NCI-H82 treated with DMSO at 0.1 percent for 48 hours (cell line): ENCODE results near the gene RBM34.

Experiments used
- DNase-seq: peaks from one replicate; lab custom pipeline; 2025; ENCODE audit not compliant: unreplicated experiment; lab: John Stamatoyannopoulos, UW

RBM34 gene

DNA sequence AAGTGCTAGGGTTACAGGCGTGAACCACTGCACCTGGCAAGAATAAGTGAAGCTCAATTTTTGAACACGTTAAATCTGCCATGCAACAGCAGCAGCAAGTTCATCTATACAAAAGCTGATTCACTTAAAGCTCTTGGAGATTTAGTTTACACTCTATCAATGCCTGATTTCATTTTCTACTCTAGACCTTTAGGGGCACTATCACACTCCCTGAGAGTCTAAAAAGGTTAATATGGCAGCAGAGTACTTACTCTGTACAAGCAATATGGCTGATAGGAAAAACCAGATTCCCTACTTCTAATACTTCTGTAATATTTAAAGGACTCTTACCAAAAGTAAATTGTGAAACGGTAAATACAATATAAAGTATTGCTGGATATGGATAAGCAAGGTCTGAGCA, 4.8 kb downstream of the RBM34 start:
- no peak for DNase-seq

- DNase-seq, result no peak
Measured at GRCh38 chr1:235152235-235152634, 8.8 kb downstream of the RBM34 start.

GRCh38 chr1:235151033-235151432, 10.0 kb downstream of the RBM34 start:
- no peak for DNase-seq

DNA sequence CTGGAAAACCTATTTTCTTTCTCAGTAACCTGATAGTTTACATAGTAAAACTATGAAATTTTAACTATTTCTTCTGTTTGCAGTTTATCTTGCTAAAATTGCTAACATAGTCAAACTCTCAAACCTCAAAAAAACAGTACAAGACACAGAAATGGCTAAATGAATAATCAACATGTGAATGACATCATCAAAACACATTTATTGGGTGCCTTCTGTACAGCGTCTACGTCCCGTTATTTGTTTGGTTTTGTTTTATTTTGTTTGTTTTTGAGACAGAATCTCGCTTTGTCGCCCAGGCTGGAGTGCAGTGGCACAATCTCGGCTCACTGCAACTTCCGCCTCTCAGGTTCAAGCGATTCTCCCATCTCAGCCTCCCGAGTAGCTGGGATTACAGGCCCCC, 11.2 kb downstream of the RBM34 start:
- no peak for DNase-seq

GRCh38 chr1:235147269-235147668, 13.8 kb downstream of the RBM34 start:
- no peak for DNase-seq

DNA sequence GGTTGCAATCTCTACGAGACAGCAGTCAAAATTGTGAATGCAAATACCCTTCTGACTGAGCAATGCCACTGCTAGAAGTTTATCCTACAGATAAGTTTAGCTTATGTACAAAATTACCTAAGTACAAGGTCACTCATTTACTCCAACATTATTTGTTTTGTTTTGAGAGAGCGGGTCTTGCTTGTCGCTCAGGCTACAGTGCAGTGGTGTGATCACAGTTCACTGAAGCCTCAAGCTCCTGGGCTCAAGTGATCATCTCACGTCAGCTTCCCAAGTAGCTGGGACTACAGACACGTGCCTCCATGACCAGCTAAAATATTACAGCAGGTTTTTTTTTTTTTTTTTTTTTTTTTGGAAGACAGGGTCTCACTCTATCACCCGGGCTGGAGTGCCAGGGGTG, 15.4 kb downstream of the RBM34 start:
- DNase-seq, result no peak

GRCh38 chr1:235142991-235143390, 18.1 kb downstream of the RBM34 start:
- DNase-seq, result no peak

- DNase-seq, result no peak
Measured at GRCh38 chr1:235139315-235139714, 21.7 kb downstream of the RBM34 start.

GRCh38 chr1:235138821-235139220, 22.2 kb downstream of the RBM34 start:
- no peak for DNase-seq

- DNase-seq, result no peak
Measured at GRCh38 chr1:235136111-235136510, 24.9 kb downstream of the RBM34 start.

DNA sequence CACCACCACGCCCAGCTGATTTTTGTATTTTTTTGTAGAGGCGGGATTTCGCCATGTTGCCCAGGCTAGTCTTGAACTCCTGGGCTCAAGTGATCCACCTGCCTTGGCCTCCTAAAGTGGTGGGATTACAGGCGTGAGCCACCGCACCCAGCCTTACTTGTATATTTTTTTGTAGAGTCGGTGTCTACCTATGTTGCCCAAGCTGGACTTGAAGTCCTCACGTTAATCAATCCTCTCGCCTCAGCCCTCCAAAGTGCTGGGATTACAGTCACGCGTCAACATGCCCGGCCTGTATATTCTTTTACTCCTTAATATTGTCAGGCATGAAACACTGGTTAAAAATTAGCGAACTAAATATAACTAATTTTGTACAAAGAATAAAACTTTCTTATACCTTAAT, 26.9 kb downstream of the RBM34 start:
- DNase-seq, result no peak

- no peak for DNase-seq
Measured at GRCh38 chr1:235133086-235133485, 28.0 kb downstream of the RBM34 start.

DNA sequence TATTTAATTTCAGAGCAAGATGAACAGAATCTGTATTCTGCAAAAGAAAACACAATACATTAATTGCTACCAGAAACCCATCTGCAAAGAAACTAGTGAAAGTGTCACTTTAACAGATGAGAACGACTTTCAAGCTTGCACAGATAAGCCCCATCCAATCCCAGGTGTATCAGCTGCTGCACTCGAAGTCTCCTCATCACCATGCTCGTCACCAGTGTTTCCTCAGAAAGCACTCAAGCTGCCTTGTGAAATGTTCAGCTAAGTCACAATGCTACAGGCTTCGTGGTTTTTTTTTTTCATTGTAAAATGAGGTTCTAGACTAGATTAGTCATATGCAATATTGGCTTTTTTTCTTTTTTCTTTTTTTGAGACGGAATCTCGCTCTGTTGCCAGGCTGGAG, 29.1 kb downstream of the RBM34 start:
- no peak for DNase-seq

DNA sequence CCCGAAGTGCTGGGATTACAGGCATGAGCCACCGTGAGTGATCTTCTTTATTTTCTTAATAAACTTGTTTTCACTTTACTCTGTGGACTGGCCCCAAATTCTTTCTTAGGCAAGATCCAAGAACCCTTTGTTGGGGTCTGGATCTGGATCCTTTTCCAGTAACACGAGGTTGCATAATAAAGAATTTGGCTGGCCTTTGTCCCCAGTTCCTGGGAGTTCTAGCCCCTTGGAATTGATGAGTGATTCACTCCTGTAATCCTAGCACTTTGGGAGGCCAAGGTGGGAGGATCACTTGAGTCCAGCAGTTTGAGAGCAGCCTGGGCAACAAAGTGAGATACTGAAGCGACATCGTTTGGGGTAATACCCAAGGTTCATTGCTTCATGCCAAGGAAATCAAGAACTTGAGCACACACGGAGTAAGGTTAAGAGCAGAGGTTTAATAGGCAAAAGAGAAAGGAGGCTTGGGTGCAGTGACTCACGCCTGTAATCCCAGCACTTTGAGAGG, 30.2 kb downstream of the RBM34 start:
- DNase-seq, result no peak

DNA sequence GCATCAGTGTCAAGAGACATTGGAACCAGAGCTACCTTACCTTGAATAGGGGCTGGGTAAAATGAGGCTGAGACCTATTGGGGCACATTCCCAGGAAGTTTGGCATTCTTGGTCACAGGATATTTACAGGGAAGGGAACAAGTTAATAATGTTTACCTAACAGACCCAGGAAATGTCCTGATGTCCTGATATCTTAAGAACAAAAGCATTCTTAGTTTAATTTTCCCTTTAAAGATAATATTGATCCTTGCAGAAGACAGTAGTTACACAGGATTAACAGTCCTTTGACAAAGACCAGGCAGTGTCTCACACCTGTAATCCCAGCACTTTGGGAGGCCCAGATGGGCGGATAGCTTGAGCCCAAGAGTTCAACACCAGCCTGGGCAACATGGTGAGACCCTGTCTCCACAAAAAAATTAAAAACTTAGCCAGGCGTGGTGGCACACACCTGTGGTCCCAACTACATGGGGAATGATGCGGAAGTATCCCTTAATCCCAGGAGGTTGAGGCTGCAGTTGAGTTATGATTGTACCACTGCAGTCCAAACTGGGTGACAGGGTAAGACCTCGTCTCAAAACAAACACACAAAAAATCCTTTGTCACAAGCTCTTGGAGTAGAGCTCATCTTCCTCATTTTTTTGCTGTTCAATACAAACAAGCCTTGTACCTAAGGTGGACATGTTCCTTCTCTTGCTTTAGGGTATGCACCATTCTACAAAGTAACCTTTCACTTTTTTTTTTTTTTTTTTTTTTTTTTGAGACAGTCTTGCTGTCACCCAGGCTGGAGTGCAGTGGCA, 31.1 kb downstream of the RBM34 start:
- DNase-seq, result no peak

- DNase-seq, result peak; percentile 98
Measured at GRCh38 chr1:235128456-235129328, 32.4 kb downstream of the RBM34 start, which contains the start of gene TOMM20. TSS of gene TOMM20 (minus strand) at chr1:235128837. CDS start at chr1:235128715, 122 bp downstream.

DNA sequence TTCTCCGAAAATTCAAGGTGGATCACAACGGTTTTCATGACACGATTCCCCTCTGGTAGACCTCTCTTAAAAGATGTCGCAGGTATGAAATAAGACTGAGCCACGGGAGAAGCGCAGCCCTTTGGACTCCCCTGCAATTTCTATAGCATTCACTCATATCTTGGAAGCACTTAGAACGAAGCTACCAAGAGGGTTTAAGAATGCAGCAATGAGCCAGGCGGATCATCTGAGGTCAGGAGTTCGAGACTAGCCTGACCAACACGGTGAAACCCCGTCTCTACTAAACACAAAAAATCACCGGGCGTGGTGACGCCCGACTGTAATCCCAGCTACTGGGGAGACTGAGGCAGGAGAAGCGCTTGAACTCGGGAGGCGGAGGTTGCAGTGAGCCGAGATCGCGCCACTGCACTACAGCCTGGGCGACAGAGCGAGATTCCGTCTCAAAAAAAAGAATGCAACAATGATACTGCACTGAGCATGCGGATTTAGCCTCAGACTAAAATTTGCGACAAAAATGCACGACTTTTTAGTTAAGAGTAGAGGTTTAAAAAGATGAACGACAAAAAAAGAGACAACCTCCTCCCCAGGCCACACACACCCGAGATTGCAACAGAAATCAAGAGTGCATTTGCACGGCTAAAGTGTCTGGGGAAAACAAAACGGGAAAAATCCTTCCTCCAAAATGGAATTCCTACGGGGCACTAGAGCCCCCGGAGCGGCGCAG, 33.2 kb downstream of the RBM34 start:
- no peak for DNase-seq

- DNase-seq, result no peak
Measured at GRCh38 chr1:235127203-235127602, 33.8 kb downstream of the RBM34 start.

GRCh38 chr1:235124665-235125064, 36.4 kb downstream of the RBM34 start:
- no peak for DNase-seq

- no peak for DNase-seq
Measured at GRCh38 chr1:235124111-235124510, 36.9 kb downstream of the RBM34 start.

DNA sequence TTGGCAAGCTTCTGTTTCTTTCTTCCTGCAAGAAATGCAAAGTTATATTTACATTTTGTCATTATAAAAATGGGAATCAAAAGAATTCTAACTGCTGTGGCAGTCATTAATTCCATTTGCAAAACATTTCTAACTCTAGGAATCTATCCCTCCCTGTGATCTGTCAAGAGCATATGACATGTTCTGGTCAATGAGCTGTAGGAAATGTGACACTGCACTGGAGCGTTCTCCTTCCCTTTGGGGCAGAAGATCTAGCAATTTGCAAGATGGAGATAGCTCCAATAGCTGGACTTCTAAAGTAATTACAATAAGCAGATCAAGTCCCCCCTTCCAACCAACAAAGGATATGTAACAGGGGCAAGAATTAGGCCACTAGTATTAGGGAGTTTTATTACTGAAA, 38.7 kb downstream of the RBM34 start:
- DNase-seq, result no peak
